ENCODE data around the gene ARAP3. TPM values are rescaled to one million over a fixed set of nuclear protein-coding genes. Genes with fewer than 3 reads are reported as not detected.
A peak's percentile ranks its signal among the peaks of the same experiment; 100 is the strongest.

The ARAP3 gene
- total RNA-seq, 2 donors from 2014 or later: 3.9 to 4.6 TPM

DNA sequence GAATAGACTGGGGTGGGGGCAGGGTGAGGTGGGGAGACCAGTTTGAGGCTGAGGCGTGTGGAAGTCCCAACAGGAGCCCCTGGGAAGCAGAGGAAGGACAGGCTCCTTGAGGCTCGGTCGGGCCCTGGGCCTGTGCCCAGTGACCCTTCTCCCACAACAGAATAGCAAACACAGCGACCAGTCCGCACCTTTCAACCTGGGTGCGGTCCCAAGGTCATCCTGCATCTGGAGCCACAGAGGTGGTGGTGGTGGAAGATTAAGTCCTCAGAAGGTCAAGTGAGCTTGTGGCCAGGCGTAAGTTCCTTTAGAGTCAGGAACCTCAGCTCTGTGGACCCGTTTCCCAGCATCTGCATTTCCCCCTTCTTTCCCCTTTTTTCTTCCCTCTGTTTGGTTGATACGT lies 26.0 kb upstream of the ARAP3 start:
- Histone ChIP-seq H3K4me1 (peaks cover 9% of the 10 kb centered on the region), H3K9me3 (no peaks in the 10 kb centered on the region), H3K36me3 (replicated peaks in 1 of 2; ENCODE audit: insufficient read depth in 1 of 2, low read depth in 2 of 2) (no peaks in the 10 kb centered on the region), H3K27ac (no peak overlapping the region), H3K27me3 (no peaks in the 10 kb centered on the region), H3K4me3 (no peak overlapping the region)
- DNase-seq (peak in 1 of 4 donors; percentile 11), ATAC-seq (no peak)
- TF ChIP-seq POLR2A (IDR thresholded peaks at IDR 0.05) (no peak), CTCF (IDR thresholded peaks at IDR 0.05) (no peak)
- WGBS, 2 donors: 39% methylated on average over 6 to 9 of the region's 9 CpGs
- intact Hi-C loops (cut with DNase I): no loop called here

GRCh38 chr5:141707510-141707909 lies 25.5 kb upstream of the ARAP3 start:
- Histone ChIP-seq H3K27ac (no peak overlapping the region), H3K4me3 (no peak overlapping the region), H3K9me3 (no peaks in the 10 kb centered on the region), H3K36me3 (replicated peaks in 1 of 2; ENCODE audit: insufficient read depth in 1 of 2, low read depth in 2 of 2) (no peaks in the 10 kb centered on the region), H3K4me1 (peaks cover 14% of the 10 kb centered on the region), H3K27me3 (no peaks in the 10 kb centered on the region)
- DNase-seq (no peak), ATAC-seq (no peak)
- intact Hi-C loops (cut with DNase I): no loop called here
- WGBS, 2 donors: 80 to 81% methylated on average over 8 of the region's 8 CpGs
- TF ChIP-seq POLR2A (IDR thresholded peaks at IDR 0.05): no peak
- TF ChIP-seq CTCF (IDR thresholded peaks at IDR 0.05): no peak

- ATAC-seq: no peak
Measured at GRCh38 chr5:141706121-141706520, 24.1 kb upstream of the ARAP3 start.

GRCh38 chr5:141705469-141705868 lies 23.4 kb upstream of the ARAP3 start:
- no peak overlapping the region for H3K27ac ChIP-seq
- intact Hi-C loops (cut with DNase I): no loop called here
- no peaks in the 10 kb centered on the region for H3K9me3 ChIP-seq
- ATAC-seq: no peak
- no peak overlapping the region for H3K4me3 ChIP-seq
- peaks cover 22% of the 10 kb centered on the region for H3K4me1 ChIP-seq
- peaks cover 0 to 8% of the 10 kb centered on the region in 2 donors for H3K27me3 ChIP-seq
- DNase-seq: no peak
- no peak for TF ChIP-seq POLR2A (IDR thresholded peaks at IDR 0.05)
- TF ChIP-seq CTCF (IDR thresholded peaks at IDR 0.05): no peak
- H3K36me3 ChIP-seq (replicated peaks in 1 of 2; ENCODE audit: insufficient read depth in 1 of 2, low read depth in 2 of 2): no peaks in the 10 kb centered on the region
- 23 to 42% methylated on average over 1 of the region's 1 CpG for WGBS, 2 donors

More at GRCh38 chr5:141706121-141706520, 24.1 kb upstream of the ARAP3 start:
- Histone ChIP-seq H3K27me3 (peaks cover 0 to 4% of the 10 kb centered on the region in 2 donors), H3K4me1 (peaks cover 22% of the 10 kb centered on the region), H3K9me3 (no peaks in the 10 kb centered on the region), H3K36me3 (replicated peaks in 1 of 2; ENCODE audit: insufficient read depth in 1 of 2, low read depth in 2 of 2) (no peaks in the 10 kb centered on the region), H3K27ac (no peak overlapping the region), H3K4me3 (no peak overlapping the region)
- DNase-seq: no peak
- TF ChIP-seq POLR2A (IDR thresholded peaks at IDR 0.05) (no peak), CTCF (IDR thresholded peaks at IDR 0.05) (no peak)
- WGBS, 2 donors: 61 to 62% methylated on average over 3 of the region's 3 CpGs
- intact Hi-C loops (cut with DNase I): no loop called here

GRCh38 chr5:141704782-141705297 lies 22.8 kb upstream of the ARAP3 start:
- Histone ChIP-seq H3K36me3 (replicated peaks in 1 of 2; ENCODE audit: insufficient read depth in 1 of 2, low read depth in 2 of 2) (no peaks in the 10 kb centered on the region), H3K9me3 (no peaks in the 10 kb centered on the region), H3K4me3 (no peak overlapping the region), H3K4me1 (peaks cover 22% of the 10 kb centered on the region), H3K27me3 (peaks cover 0 to 8% of the 10 kb centered on the region in 2 donors), H3K27ac (no peak overlapping the region)
- DNase-seq (no peak), ATAC-seq (no peak)
- intact Hi-C loops (cut with DNase I): no loop called here
- 40 to 60% methylated on average over 1 of the region's 1 CpG for WGBS, 2 donors
- no peak for TF ChIP-seq POLR2A (IDR thresholded peaks at IDR 0.05)
- TF ChIP-seq CTCF (IDR thresholded peaks at IDR 0.05): no peak

Measured in body of pancreas (tissue), 4 donors.